ENCODE data around the gene KRT17. TPM values are rescaled to one million over a fixed set of nuclear protein-coding genes. Genes with fewer than 3 reads are reported as not detected.
A peak's percentile ranks its signal among the peaks of the same experiment; 100 is the strongest.
"Not testable (repeated sequence)": the region's sequence is repeated elsewhere in the genome, so short reads cannot be mapped to it uniquely, and the experiment has no call there.

The KRT17 gene
- total RNA-seq, 2 donors from 2014 or later = not detected

- Histone ChIP-seq H3K27ac (ENCODE audit: low read depth, low read length) (no peak overlapping the region), H3K36me3 (ENCODE audit: control insufficient read depth, insufficient read depth, low read length) (no peaks in the 10 kb centered on the region), H3K27me3 (ENCODE audit: control insufficient read depth, insufficient read depth, low read length, poor library complexity, severe bottlenecking) (no peaks in the 10 kb centered on the region), H3K4me3 (ENCODE audit: low read length) (peak overlapping the region; percentile 27), H3K4me1 (ENCODE audit: control insufficient read depth, insufficient read depth, low read length) (no peaks in the 10 kb centered on the region), H3K9me3 (ENCODE audit: control insufficient read depth, low read length) (no peaks in the 10 kb centered on the region), H3K9ac (ENCODE audit: extremely low read depth, low read length, poor library complexity, severe bottlenecking) (no peak overlapping the region)
- H3K27ac Mint-ChIP-seq = no peak overlapping the region
- TF ChIP-seq CTCF (conservative IDR thresholded peaks at IDR 0.05) = peak; percentile 97
- DNase-seq = peak; percentile 100
- peak overlapping the region; percentile 36 for H3K4me3 Mint-ChIP-seq
- 5 to 7% methylated on average over 14 to 22 of the region's 22 CpGs for WGBS, 2 experiments (ENCODE audit: insufficient coverage in 1 of 2, insufficient read length in 1 of 2)
- peaks cover 5% of the 10 kb centered on the region for H3K4me1 Mint-ChIP-seq
- H3K27me3 Mint-ChIP-seq (ENCODE audit: insufficient read depth) = no peaks in the 10 kb centered on the region
- H3K9me3 Mint-ChIP-seq = no peaks in the 10 kb centered on the region
- H3K36me3 Mint-ChIP-seq (ENCODE audit: low read depth) = no peaks in the 10 kb centered on the region
Observed at GRCh38 chr17:41647940-41648410, 23.6 kb upstream of the KRT17 start.

GRCh38 chr17:41647038-41647813 is 22.9 kb upstream of the KRT17 start:
- no peaks in the 10 kb centered on the region for H3K36me3 Mint-ChIP-seq (ENCODE audit: low read depth)
- H3K9me3 Mint-ChIP-seq = no peaks in the 10 kb centered on the region
- H3K4me1 ChIP-seq (ENCODE audit: control insufficient read depth, insufficient read depth, low read length) = no peaks in the 10 kb centered on the region
- H3K27me3 Mint-ChIP-seq (ENCODE audit: insufficient read depth) = no peaks in the 10 kb centered on the region
- 90 to 95% methylated on average over 10 to 14 of the region's 15 CpGs for WGBS, 2 experiments (ENCODE audit: insufficient coverage in 1 of 2, insufficient read length in 1 of 2)
- no peak overlapping the region for H3K4me3 Mint-ChIP-seq
- H3K9me3 ChIP-seq (ENCODE audit: control insufficient read depth, low read length) = no peaks in the 10 kb centered on the region
- no peak overlapping the region for H3K4me3 ChIP-seq (ENCODE audit: low read length)
- no peak overlapping the region for H3K9ac ChIP-seq (ENCODE audit: extremely low read depth, low read length, poor library complexity, severe bottlenecking)
- H3K27ac ChIP-seq (ENCODE audit: low read depth, low read length) = no peak overlapping the region
- H3K27ac Mint-ChIP-seq = no peak overlapping the region
- TF ChIP-seq CTCF (conservative IDR thresholded peaks at IDR 0.05) = no peak
- no peaks in the 10 kb centered on the region for H3K36me3 ChIP-seq (ENCODE audit: control insufficient read depth, insufficient read depth, low read length)
- H3K4me1 Mint-ChIP-seq = peaks cover 5% of the 10 kb centered on the region
- no peak for DNase-seq
- no peaks in the 10 kb centered on the region for H3K27me3 ChIP-seq (ENCODE audit: control insufficient read depth, insufficient read depth, low read length, poor library complexity, severe bottlenecking)

GRCh38 chr17:41642252-41643156 is 18.1 kb upstream of the KRT17 start:
- Mint-ChIP-seq H3K4me1 (peaks cover 4% of the 10 kb centered on the region), H3K36me3 (ENCODE audit: low read depth) (no peaks in the 10 kb centered on the region), H3K4me3 (no peak overlapping the region), H3K27ac (no peak overlapping the region), H3K9me3 (no peaks in the 10 kb centered on the region), H3K27me3 (ENCODE audit: insufficient read depth) (peaks cover 4% of the 10 kb centered on the region)
- H3K27ac ChIP-seq (ENCODE audit: low read depth, low read length) = no peak overlapping the region
- H3K27me3 ChIP-seq (ENCODE audit: control insufficient read depth, insufficient read depth, low read length, poor library complexity, severe bottlenecking) = no peaks in the 10 kb centered on the region
- 88 to 94% methylated on average over 13 of the region's 13 CpGs for WGBS, 2 experiments (ENCODE audit: insufficient coverage in 1 of 2, insufficient read length in 1 of 2)
- TF ChIP-seq CTCF (conservative IDR thresholded peaks at IDR 0.05) = no peak
- H3K4me1 ChIP-seq (ENCODE audit: control insufficient read depth, insufficient read depth, low read length) = no peaks in the 10 kb centered on the region
- no peak overlapping the region for H3K4me3 ChIP-seq (ENCODE audit: low read length)
- H3K9me3 ChIP-seq (ENCODE audit: control insufficient read depth, low read length) = no peaks in the 10 kb centered on the region
- DNase-seq = no peak
- no peak overlapping the region for H3K9ac ChIP-seq (ENCODE audit: extremely low read depth, low read length, poor library complexity, severe bottlenecking)
- H3K36me3 ChIP-seq (ENCODE audit: control insufficient read depth, insufficient read depth, low read length) = no peaks in the 10 kb centered on the region

- H3K4me3 Mint-ChIP-seq; H3K36me3 Mint-ChIP-seq (ENCODE audit: low read depth); H3K4me1 Mint-ChIP-seq; H3K27ac ChIP-seq (ENCODE audit: low read depth, low read length); H3K9me3 Mint-ChIP-seq; H3K9me3 ChIP-seq (ENCODE audit: control insufficient read depth, low read length); H3K4me3 ChIP-seq (ENCODE audit: low read length); H3K4me1 ChIP-seq (ENCODE audit: control insufficient read depth, insufficient read depth, low read length); H3K36me3 ChIP-seq (ENCODE audit: control insufficient read depth, insufficient read depth, low read length); H3K27me3 Mint-ChIP-seq (ENCODE audit: insufficient read depth); H3K9ac ChIP-seq (ENCODE audit: extremely low read depth, low read length, poor library complexity, severe bottlenecking); H3K27me3 ChIP-seq (ENCODE audit: control insufficient read depth, insufficient read depth, low read length, poor library complexity, severe bottlenecking); DNase-seq; H3K27ac Mint-ChIP-seq: not testable (repeated sequence)
- WGBS, 2 experiments (ENCODE audit: insufficient coverage in 1 of 2, insufficient read length in 1 of 2) = 96% methylated on average over 3 to 5 of the region's 5 CpGs
Observed at GRCh38 chr17:41640596-41640995, 16.2 kb upstream of the KRT17 start.
